Measurements from ENCODE around the gene ROR1.

The ROR1 gene

GRCh38 chr1:64090436-64090835 lies 316.6 kb downstream of the ROR1 start:
- Histone ChIP-seq H3K27me3 (ENCODE audit: insufficient read depth, poor library complexity, severe bottlenecking) (no peaks in the 10 kb centered on the region), H3K36me3 (ENCODE audit: low read depth) (no peaks in the 10 kb centered on the region), H3K9me3 (ENCODE audit: severe bottlenecking) (no peaks in the 10 kb centered on the region), H3K4me1 (ENCODE audit: insufficient read depth, poor library complexity, severe bottlenecking) (peaks cover 3% of the 10 kb centered on the region), H3K4me3 (ENCODE audit: severe bottlenecking) (no peak overlapping the region), H3K27ac (ENCODE audit: poor library complexity, severe bottlenecking) (no peak overlapping the region)
- TF ChIP-seq, protein P1, sequence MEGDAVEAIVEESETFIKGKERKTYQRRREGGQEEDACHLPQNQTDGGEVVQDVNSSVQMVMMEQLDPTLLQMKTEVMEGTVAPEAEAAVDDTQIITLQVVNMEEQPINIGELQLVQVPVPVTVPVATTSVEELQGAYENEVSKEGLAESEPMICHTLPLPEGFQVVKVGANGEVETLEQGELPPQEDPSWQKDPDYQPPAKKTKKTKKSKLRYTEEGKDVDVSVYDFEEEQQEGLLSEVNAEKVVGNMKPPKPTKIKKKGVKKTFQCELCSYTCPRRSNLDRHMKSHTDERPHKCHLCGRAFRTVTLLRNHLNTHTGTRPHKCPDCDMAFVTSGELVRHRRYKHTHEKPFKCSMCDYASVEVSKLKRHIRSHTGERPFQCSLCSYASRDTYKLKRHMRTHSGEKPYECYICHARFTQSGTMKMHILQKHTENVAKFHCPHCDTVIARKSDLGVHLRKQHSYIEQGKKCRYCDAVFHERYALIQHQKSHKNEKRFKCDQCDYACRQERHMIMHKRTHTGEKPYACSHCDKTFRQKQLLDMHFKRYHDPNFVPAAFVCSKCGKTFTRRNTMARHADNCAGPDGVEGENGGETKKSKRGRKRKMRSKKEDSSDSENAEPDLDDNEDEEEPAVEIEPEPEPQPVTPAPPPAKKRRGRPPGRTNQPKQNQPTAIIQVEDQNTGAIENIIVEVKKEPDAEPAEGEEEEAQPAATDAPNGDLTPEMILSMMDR (IDR thresholded peaks at IDR 0.05; ENCODE audit: poor library complexity, severe bottlenecking) = no peak
- DNase-seq (ENCODE audit: low spot score) (no peak), ATAC-seq (ENCODE audit: low read depth) (no peak)

GRCh38 chr1:64092851-64093371 lies 319.1 kb downstream of the ROR1 start:
- no peak for DNase-seq (ENCODE audit: low spot score)

GRCh38 chr1:64093941-64094340 lies 320.1 kb downstream of the ROR1 start:
- no peaks in the 10 kb centered on the region for H3K27me3 ChIP-seq (ENCODE audit: insufficient read depth, poor library complexity, severe bottlenecking)
- TF ChIP-seq, protein P1 (IDR thresholded peaks at IDR 0.05; ENCODE audit: poor library complexity, severe bottlenecking) = no peak
- H3K27ac ChIP-seq (ENCODE audit: poor library complexity, severe bottlenecking) = no peak overlapping the region
- DNase-seq (ENCODE audit: low spot score) = no peak
- ATAC-seq (ENCODE audit: low read depth) = peak; percentile 74
- H3K36me3 ChIP-seq (ENCODE audit: low read depth) = no peaks in the 10 kb centered on the region
- H3K4me3 ChIP-seq (ENCODE audit: severe bottlenecking) = no peak overlapping the region
- peaks cover 3% of the 10 kb centered on the region for H3K4me1 ChIP-seq (ENCODE audit: insufficient read depth, poor library complexity, severe bottlenecking)
- no peaks in the 10 kb centered on the region for H3K9me3 ChIP-seq (ENCODE audit: severe bottlenecking)

More at GRCh38 chr1:64092851-64093371, 319.1 kb downstream of the ROR1 start:
- Histone ChIP-seq H3K4me1 (ENCODE audit: insufficient read depth, poor library complexity, severe bottlenecking) (peaks cover 3% of the 10 kb centered on the region), H3K9me3 (ENCODE audit: severe bottlenecking) (no peaks in the 10 kb centered on the region), H3K36me3 (ENCODE audit: low read depth) (no peaks in the 10 kb centered on the region), H3K27me3 (ENCODE audit: insufficient read depth, poor library complexity, severe bottlenecking) (no peaks in the 10 kb centered on the region), H3K27ac (ENCODE audit: poor library complexity, severe bottlenecking) (no peak overlapping the region), H3K4me3 (ENCODE audit: severe bottlenecking) (no peak overlapping the region)
- no peak for ATAC-seq (ENCODE audit: low read depth)
- TF ChIP-seq, protein P1 (IDR thresholded peaks at IDR 0.05; ENCODE audit: poor library complexity, severe bottlenecking) = no peak

- Histone ChIP-seq H3K27me3 (ENCODE audit: insufficient read depth, poor library complexity, severe bottlenecking) (no peaks in the 10 kb centered on the region), H3K4me1 (ENCODE audit: insufficient read depth, poor library complexity, severe bottlenecking) (peaks cover 3% of the 10 kb centered on the region), H3K27ac (ENCODE audit: poor library complexity, severe bottlenecking) (no peak overlapping the region), H3K9me3 (ENCODE audit: severe bottlenecking) (no peaks in the 10 kb centered on the region), H3K36me3 (ENCODE audit: low read depth) (no peaks in the 10 kb centered on the region), H3K4me3 (ENCODE audit: severe bottlenecking) (no peak overlapping the region)
- no peak for DNase-seq (ENCODE audit: low spot score)
- ATAC-seq (ENCODE audit: low read depth) = no peak
- TF ChIP-seq, protein P1 (IDR thresholded peaks at IDR 0.05; ENCODE audit: poor library complexity, severe bottlenecking) = no peak
Observed at GRCh38 chr1:64095832-64096231, 322.0 kb downstream of the ROR1 start.

- TF ChIP-seq, protein P1 (IDR thresholded peaks at IDR 0.05; ENCODE audit: poor library complexity, severe bottlenecking) = no peak
- DNase-seq (ENCODE audit: low spot score) = no peak
- H3K9me3 ChIP-seq (ENCODE audit: severe bottlenecking) = no peaks in the 10 kb centered on the region
- no peak overlapping the region for H3K27ac ChIP-seq (ENCODE audit: poor library complexity, severe bottlenecking)
- H3K36me3 ChIP-seq (ENCODE audit: low read depth) = no peaks in the 10 kb centered on the region
- no peak for ATAC-seq (ENCODE audit: low read depth)
- H3K4me3 ChIP-seq (ENCODE audit: severe bottlenecking) = no peak overlapping the region
- no peaks in the 10 kb centered on the region for H3K27me3 ChIP-seq (ENCODE audit: insufficient read depth, poor library complexity, severe bottlenecking)
- peaks cover 3% of the 10 kb centered on the region for H3K4me1 ChIP-seq (ENCODE audit: insufficient read depth, poor library complexity, severe bottlenecking)
Observed at GRCh38 chr1:64097859-64098258, 324.0 kb downstream of the ROR1 start.

All from RWPE2 (cell line).